Activated naive CD8-positive, alpha-beta T cell (primary cell): Measurements from ENCODE around the gene EFHC2.

Experiments
- H3K27ac Mint-ChIP-seq: one replicate; pipeline ENCODE4 v1.8.0; 2021; ENCODE audit warnings: mixed read lengths
- H3K27me3 Mint-ChIP-seq: one replicate; pipeline ENCODE4 v1.8.0; 2021; ENCODE audit warnings: mixed read lengths
- H3K36me3 Mint-ChIP-seq: one replicate; pipeline ENCODE4 v1.8.0; 2021; ENCODE audit warnings: mixed read lengths
- H3K4me1 Mint-ChIP-seq: one replicate; pipeline ENCODE4 v1.8.0; 2021; ENCODE audit warnings: low read depth, mixed read lengths
- H3K4me3 Mint-ChIP-seq: one replicate; pipeline ENCODE4 v1.8.0; 2021; ENCODE audit warnings: mild to moderate bottlenecking, mixed read lengths
- H3K9me3 Mint-ChIP-seq: one replicate; pipeline ENCODE4 v1.8.0; 2021; ENCODE audit warnings: low read depth, mixed read lengths

The EFHC2 gene

GRCh38 chrX:44314808-44315207 lies 28.7 kb downstream of the EFHC2 start:
- peaks cover 2% of the 10 kb centered on the region for H3K36me3 Mint-ChIP-seq

GRCh38 chrX:44314259-44314734 lies 29.2 kb downstream of the EFHC2 start:
- peak overlapping the region; percentile 30 for H3K27ac Mint-ChIP-seq
- H3K4me1 Mint-ChIP-seq: peaks cover 19% of the 10 kb centered on the region
- H3K4me3 Mint-ChIP-seq: no peak overlapping the region
- H3K27me3 Mint-ChIP-seq: no peaks in the 10 kb centered on the region
- peaks cover 2% of the 10 kb centered on the region for H3K36me3 Mint-ChIP-seq
- no peaks in the 10 kb centered on the region for H3K9me3 Mint-ChIP-seq

More at GRCh38 chrX:44314808-44315207, 28.7 kb downstream of the EFHC2 start:
- Mint-ChIP-seq H3K27me3 (no peaks in the 10 kb centered on the region), H3K27ac (peak overlapping the region; percentile 30), H3K9me3 (no peaks in the 10 kb centered on the region), H3K4me3 (no peak overlapping the region), H3K4me1 (peaks cover 19% of the 10 kb centered on the region)

DNA sequence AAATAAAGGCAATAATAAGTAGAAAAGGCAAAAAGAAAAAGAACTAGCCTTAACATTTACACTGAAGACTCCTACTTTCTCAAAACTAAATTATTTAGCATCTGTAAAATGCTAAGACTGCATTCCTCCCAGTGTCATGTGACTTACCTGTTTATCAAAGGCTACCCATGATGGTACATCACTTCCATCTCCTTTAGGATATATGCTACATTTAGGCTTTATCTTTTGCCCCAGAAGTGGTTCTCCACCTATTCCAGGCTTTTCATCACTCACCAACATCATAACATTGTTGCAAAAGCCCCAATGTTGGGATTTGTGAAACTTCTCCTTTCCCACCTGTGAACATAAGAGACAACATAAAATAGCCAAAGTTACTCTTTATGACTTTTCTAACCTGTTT lies 31.1 kb downstream of the EFHC2 start:
- H3K4me1 Mint-ChIP-seq: peaks cover 19% of the 10 kb centered on the region
- no peaks in the 10 kb centered on the region for H3K27me3 Mint-ChIP-seq
- H3K27ac Mint-ChIP-seq: no peak overlapping the region
- peaks cover 2% of the 10 kb centered on the region for H3K36me3 Mint-ChIP-seq
- no peaks in the 10 kb centered on the region for H3K9me3 Mint-ChIP-seq
- no peak overlapping the region for H3K4me3 Mint-ChIP-seq

DNA sequence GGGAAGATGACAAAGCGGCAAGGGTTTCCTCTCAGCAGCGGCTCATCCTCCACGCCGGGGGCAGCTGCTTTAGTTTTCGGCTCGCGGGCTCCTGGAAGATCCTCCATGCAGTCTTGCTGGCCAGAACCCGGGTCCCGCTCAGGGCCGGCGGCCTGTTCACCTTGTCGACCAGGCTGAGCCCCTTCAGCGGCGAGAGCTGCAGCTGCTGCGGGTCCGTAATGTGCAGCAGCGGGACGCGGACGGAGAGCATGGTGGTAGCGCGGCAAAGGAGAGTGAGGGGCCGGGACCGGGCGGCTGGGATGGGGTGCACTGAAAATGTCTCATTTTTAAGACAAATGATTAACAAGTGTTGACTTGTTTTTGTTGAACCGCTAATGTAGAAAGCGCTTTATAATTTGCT lies 33.2 kb downstream of the EFHC2 start:
- no peak overlapping the region for H3K27ac Mint-ChIP-seq

GRCh38 chrX:44308869-44309268 lies 34.6 kb downstream of the EFHC2 start:
- Mint-ChIP-seq H3K27me3 (no peaks in the 10 kb centered on the region), H3K4me3 (no peak overlapping the region), H3K4me1 (peaks cover 8% of the 10 kb centered on the region), H3K27ac (no peak overlapping the region), H3K9me3 (no peaks in the 10 kb centered on the region), H3K36me3 (no peaks in the 10 kb centered on the region)

More for the DNA sequence above, 33.2 kb downstream of the EFHC2 start:
- Mint-ChIP-seq H3K4me3 (no peak overlapping the region), H3K9me3 (no peaks in the 10 kb centered on the region), H3K27me3 (no peaks in the 10 kb centered on the region), H3K36me3 (no peaks in the 10 kb centered on the region), H3K4me1 (peaks cover 19% of the 10 kb centered on the region)

DNA sequence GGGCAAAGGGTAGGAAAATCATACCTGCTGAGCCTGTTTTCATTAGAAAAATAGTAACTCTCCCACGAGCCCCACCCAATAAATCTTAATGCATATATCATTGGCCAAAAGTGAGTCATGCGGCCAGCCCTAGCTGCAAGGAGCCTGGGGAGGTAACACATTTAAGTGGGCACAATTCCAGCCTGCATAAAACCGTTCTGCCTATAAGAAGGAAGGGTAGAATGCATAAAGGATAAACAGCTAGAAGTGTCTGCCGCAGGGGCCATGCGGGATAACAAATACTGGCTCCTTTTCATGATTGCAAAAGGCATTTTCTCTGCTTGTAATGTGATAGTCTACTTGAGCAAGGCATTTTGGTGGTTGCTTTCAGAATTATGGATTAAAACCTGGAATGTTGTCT lies 37.1 kb downstream of the EFHC2 start:
- Mint-ChIP-seq H3K9me3 (no peaks in the 10 kb centered on the region), H3K4me3 (no peak overlapping the region), H3K4me1 (peaks cover 3% of the 10 kb centered on the region), H3K27me3 (no peaks in the 10 kb centered on the region), H3K36me3 (no peaks in the 10 kb centered on the region), H3K27ac (no peak overlapping the region)

- H3K4me3 Mint-ChIP-seq: no peak overlapping the region
- H3K9me3 Mint-ChIP-seq: no peaks in the 10 kb centered on the region
- peaks cover under 1% of the 10 kb centered on the region for H3K4me1 Mint-ChIP-seq
- H3K27ac Mint-ChIP-seq: no peak overlapping the region
- no peaks in the 10 kb centered on the region for H3K36me3 Mint-ChIP-seq
- no peaks in the 10 kb centered on the region for H3K27me3 Mint-ChIP-seq
These were observed 37.6 kb downstream of the EFHC2 start for GRCh38 chrX:44305921-44306320.

- no peaks in the 10 kb centered on the region for H3K36me3 Mint-ChIP-seq
- H3K9me3 Mint-ChIP-seq: no peaks in the 10 kb centered on the region
- H3K27me3 Mint-ChIP-seq: no peaks in the 10 kb centered on the region
- H3K4me3 Mint-ChIP-seq: no peak overlapping the region
- no peak overlapping the region for H3K27ac Mint-ChIP-seq
- H3K4me1 Mint-ChIP-seq: no peaks in the 10 kb centered on the region
These were observed 40.4 kb downstream of the EFHC2 start for GRCh38 chrX:44303119-44303518.

DNA sequence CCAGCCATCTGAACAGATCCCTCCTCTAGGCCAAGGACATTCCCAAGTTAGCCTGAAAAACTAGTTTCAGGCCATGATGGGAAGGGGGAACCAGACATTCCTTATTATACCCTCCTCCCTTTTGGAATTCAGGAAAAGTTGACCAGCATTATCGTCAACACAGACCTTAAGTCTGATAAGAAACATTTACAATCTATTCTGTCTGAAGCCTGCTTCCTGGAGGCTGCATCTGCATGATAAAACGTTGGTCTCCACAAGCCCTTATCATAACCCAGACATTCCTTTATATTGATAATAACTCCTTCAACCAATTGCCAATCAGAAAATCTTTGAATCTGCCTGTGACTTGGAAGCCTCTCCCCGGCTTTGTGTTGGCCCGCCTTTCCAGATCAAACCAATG lies 44.3 kb downstream of the EFHC2 start:
- Mint-ChIP-seq H3K4me3 (no peak overlapping the region), H3K4me1 (no peaks in the 10 kb centered on the region), H3K27me3 (no peaks in the 10 kb centered on the region)

GRCh38 chrX:44291468-44292092 lies 51.9 kb downstream of the EFHC2 start:
- Mint-ChIP-seq H3K36me3 (peaks cover 3% of the 10 kb centered on the region), H3K4me3 (no peak overlapping the region), H3K27ac (no peak overlapping the region), H3K9me3 (no peaks in the 10 kb centered on the region), H3K27me3 (no peaks in the 10 kb centered on the region), H3K4me1 (no peaks in the 10 kb centered on the region)

More for the DNA sequence above, 44.3 kb downstream of the EFHC2 start:
- no peaks in the 10 kb centered on the region for H3K9me3 Mint-ChIP-seq
- no peaks in the 10 kb centered on the region for H3K36me3 Mint-ChIP-seq
- H3K27ac Mint-ChIP-seq: no peak overlapping the region

- Mint-ChIP-seq H3K4me3 (no peak overlapping the region), H3K4me1 (no peaks in the 10 kb centered on the region)
These were observed 52.8 kb downstream of the EFHC2 start for GRCh38 chrX:44290718-44291117.

DNA sequence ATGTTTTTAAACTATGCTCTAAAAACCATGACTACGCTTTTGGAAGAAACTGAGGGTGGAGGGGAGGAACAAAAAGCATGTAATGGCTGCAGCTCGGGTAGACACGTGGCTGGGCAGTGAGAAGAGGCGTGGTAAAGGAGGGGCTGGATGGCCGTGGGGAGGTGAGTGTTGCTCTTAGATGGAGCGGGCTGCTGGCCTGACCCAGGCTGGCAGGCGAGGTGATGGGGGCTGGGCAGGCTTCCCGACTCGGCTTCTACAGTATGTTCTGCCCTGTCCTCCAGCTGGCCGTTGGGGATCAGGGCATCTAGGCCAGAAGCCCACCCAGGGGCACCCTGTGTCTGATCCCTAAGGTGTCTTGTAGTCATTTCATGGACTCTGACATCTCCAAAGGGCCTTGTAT lies 60.7 kb downstream of the EFHC2 start:
- Mint-ChIP-seq H3K4me1 (peaks cover 3% of the 10 kb centered on the region), H3K36me3 (no peaks in the 10 kb centered on the region), H3K4me3 (no peak overlapping the region), H3K27me3 (no peaks in the 10 kb centered on the region), H3K27ac (no peak overlapping the region), H3K9me3 (no peaks in the 10 kb centered on the region)

More at GRCh38 chrX:44290718-44291117, 52.8 kb downstream of the EFHC2 start:
- Mint-ChIP-seq H3K27ac (no peak overlapping the region), H3K27me3 (no peaks in the 10 kb centered on the region), H3K36me3 (peaks cover 3% of the 10 kb centered on the region), H3K9me3 (no peaks in the 10 kb centered on the region)

DNA sequence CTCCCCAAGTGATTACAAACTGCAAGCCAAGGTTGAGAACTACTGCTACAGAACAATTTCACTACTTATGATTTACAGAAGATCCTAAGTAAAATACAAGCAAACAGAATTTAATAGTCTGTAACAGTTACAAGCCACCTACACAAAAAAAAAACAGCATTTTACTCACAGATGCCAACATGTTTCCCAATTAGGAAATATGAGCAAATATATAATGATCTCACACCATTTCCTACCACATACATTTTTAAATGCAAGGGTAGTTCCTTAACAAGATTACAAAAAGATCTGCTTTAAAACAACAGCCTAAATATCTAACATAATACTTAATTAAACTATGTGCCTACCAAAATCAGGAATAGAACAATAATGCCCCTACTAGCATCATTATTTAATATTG lies 63.4 kb downstream of the EFHC2 start:
- Mint-ChIP-seq H3K4me3 (no peak overlapping the region), H3K27me3 (no peaks in the 10 kb centered on the region), H3K36me3 (no peaks in the 10 kb centered on the region)

DNA sequence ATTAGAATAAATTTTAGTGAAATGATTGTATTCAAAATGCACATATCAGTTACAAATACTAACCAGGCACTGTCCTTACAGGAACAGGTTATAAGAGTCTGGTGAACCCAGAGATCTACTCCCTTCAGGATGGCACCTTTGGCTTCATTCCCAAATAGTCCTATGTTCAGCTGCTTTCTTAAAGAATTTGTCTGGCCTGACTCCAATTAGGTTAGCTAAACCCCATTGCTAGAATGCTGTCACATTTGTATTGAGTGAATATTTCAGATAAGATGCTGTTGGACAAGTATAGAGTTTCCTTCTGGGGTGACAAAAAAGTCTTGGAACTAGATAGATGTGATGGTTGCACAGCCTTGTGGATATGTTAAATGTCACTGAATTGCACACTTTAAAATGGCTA lies 69.4 kb downstream of the EFHC2 start:
- peaks cover 5% of the 10 kb centered on the region for H3K9me3 Mint-ChIP-seq
- no peak overlapping the region for H3K4me3 Mint-ChIP-seq
- H3K36me3 Mint-ChIP-seq: no peaks in the 10 kb centered on the region
- no peak overlapping the region for H3K27ac Mint-ChIP-seq
- no peaks in the 10 kb centered on the region for H3K27me3 Mint-ChIP-seq
- H3K4me1 Mint-ChIP-seq: peaks cover 14% of the 10 kb centered on the region

More for the DNA sequence above, 63.4 kb downstream of the EFHC2 start:
- Mint-ChIP-seq H3K9me3 (no peaks in the 10 kb centered on the region), H3K4me1 (peaks cover 6% of the 10 kb centered on the region), H3K27ac (no peak overlapping the region)

- Mint-ChIP-seq H3K27me3 (no peaks in the 10 kb centered on the region), H3K4me3 (no peak overlapping the region), H3K9me3 (peaks cover 5% of the 10 kb centered on the region), H3K36me3 (no peaks in the 10 kb centered on the region), H3K4me1 (peaks cover 33% of the 10 kb centered on the region), H3K27ac (no peak overlapping the region)
These were observed 75.6 kb downstream of the EFHC2 start for GRCh38 chrX:44267861-44268260.

- peaks cover 35% of the 10 kb centered on the region for H3K4me1 Mint-ChIP-seq
- H3K9me3 Mint-ChIP-seq: peaks cover 5% of the 10 kb centered on the region
- H3K4me3 Mint-ChIP-seq: no peak overlapping the region
- H3K36me3 Mint-ChIP-seq: no peaks in the 10 kb centered on the region
- no peaks in the 10 kb centered on the region for H3K27me3 Mint-ChIP-seq
- no peak overlapping the region for H3K27ac Mint-ChIP-seq
These were observed 76.4 kb downstream of the EFHC2 start for GRCh38 chrX:44267116-44267515.
